GM10248 (cell line): ENCODE data around the gene AOPEP.

Source experiments
- CTCF ChIA-PET: fragments of 300-600 bp; sonication (Branson Sonifier 250); formaldehyde crosslinking; extraction: SDS; loops from one replicate; lab custom pipeline; 2021; ENCODE audit warnings: antibody characterized with exemption; lab: Yijun Ruan, JAX
- POLR2A ChIA-PET: fragments of 350-650 bp; sonication (Branson Sonifier 250); formaldehyde crosslinking; extraction: SDS; loops from one replicate; lab custom pipeline; 2020; ENCODE audit warnings: antibody characterized with exemption; lab: Yijun Ruan, JAX
- DNase-seq: peaks from one replicate; pipeline ENCODE4 v3.0.0; 2012; ENCODE audit errors: extremely low spot score
- TF ChIP-seq, protein P1 (sequence below): IDR thresholded peaks from 2 replicates; pipeline ENCODE4 v1.5.1; 2012; ENCODE audit warnings: mild to moderate bottlenecking, low read depth; ENCODE audit errors: extremely low read depth, missing control alignments, control extremely low read depth

Gene AOPEP

DNA sequence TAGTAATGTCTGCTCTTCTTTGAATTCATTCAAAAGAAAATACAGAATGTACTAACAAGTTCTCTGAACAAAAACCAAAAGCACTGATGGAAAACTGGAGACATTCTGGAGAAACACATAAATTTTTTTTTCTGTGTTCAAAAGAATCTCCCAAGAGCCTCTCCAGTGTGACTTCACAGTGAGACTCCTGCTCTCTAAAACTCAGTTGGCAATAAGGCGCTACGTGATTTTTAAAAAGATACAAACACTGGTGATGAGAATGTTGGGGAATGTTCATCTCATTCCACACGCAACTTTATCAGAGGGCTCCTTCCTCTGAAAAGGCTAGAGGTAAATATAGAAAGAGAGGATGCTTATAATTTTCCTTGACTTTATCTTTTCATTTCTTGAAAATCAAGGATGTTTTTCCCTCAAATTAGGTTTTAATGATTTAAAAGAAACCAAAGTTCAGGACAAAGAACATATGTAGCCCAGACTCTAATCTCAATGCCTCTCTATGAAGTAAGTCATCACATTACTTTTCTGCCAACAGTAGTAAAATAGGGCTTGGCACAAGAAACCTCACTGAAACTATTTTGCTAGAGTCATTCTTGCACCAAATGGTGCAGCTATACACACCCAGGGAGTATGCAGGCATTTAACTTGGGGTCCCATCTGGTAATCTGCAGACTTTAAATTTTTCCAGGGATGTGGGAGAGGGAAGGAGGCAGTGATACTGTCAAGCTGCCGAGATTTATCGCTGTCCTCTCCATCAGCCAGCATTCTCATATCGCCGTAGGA is 12.9 kb upstream of the AOPEP start:
- ChIA-PET CTCF (no interaction called here), POLR2A (no interaction called here)
- TF ChIP-seq, protein P1, sequence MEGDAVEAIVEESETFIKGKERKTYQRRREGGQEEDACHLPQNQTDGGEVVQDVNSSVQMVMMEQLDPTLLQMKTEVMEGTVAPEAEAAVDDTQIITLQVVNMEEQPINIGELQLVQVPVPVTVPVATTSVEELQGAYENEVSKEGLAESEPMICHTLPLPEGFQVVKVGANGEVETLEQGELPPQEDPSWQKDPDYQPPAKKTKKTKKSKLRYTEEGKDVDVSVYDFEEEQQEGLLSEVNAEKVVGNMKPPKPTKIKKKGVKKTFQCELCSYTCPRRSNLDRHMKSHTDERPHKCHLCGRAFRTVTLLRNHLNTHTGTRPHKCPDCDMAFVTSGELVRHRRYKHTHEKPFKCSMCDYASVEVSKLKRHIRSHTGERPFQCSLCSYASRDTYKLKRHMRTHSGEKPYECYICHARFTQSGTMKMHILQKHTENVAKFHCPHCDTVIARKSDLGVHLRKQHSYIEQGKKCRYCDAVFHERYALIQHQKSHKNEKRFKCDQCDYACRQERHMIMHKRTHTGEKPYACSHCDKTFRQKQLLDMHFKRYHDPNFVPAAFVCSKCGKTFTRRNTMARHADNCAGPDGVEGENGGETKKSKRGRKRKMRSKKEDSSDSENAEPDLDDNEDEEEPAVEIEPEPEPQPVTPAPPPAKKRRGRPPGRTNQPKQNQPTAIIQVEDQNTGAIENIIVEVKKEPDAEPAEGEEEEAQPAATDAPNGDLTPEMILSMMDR, result no peak

DNA sequence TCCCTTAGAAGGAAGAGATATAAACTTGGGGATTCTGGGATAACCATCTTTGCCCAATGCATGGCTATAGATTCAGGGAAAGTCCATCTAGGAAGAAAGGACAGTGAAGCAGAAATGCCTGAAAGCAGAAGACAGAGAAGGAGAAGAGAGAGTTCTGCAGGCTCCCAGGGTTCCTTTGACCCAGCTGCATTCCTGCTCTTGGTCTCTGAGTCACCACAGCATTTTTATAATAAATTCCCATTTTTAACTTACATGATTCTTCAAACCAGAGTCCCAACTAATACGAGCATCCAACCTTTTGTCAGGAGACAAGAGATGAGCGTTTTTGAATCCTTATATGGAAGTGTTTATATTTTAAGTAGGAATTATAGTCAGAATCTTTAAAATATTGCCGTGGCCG is 12.0 kb upstream of the AOPEP start:
- DNase-seq, result no peak
- TF ChIP-seq, protein P1, result no peak
- POLR2A ChIA-PET, result no interaction called here
- CTCF ChIA-PET, result no interaction called here

More for the DNA sequence above, 12.9 kb upstream of the AOPEP start:
- no peak for DNase-seq

DNA sequence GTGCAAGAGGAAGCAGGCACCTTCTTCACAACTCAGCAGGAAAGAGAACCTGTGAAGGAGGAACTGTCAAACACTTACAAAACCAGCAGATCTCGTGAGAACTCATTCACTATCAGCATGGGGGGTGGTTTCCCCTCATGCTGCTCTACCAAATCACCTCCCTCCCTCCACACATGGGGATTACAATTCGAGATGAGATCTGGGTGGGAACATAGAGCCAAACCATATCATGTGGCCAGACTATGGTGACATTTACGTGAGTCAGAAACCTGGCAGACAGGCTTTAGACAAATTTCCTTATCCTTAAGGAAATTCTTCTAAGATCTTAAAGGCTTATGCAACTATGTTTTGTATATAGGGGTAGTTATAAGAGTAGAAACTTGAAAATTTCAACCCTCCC is 8.7 kb upstream of the AOPEP start:
- TF ChIP-seq, protein P1, result no peak
- ChIA-PET POLR2A (no interaction called here), CTCF (interaction anchor here (2.5 kb wide), 1 partner anchor 409 kb away, joined by 5 read pairs; no protein-coding TSS in a partner anchor)
- DNase-seq, result no peak

DNA sequence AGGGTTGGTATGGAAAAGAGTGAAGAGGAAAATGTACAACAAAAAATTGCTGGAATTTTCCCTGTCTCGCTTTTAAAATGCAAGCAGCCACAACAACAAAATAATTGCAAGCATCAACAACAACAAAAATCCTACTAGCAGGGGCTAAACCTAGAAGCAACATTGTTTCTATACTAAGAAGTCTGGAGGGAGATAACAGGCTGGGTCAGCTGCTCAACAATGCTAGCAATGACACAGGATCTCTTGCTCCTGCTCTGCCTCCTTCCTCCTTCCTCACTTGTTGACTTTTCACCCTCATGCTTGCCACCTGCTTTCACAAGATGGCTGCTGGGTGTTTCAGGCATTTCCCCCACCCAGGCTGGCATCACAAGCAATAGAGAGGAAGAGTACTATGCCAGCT is 7.6 kb upstream of the AOPEP start:
- DNase-seq, result no peak
- CTCF ChIA-PET, result interaction anchor here (1.5 kb wide), 1 partner anchor 38 kb away, joined by 5 read pairs; no protein-coding TSS in a partner anchor
- POLR2A ChIA-PET, result no interaction called here
- TF ChIP-seq, protein P1, result no peak

DNA sequence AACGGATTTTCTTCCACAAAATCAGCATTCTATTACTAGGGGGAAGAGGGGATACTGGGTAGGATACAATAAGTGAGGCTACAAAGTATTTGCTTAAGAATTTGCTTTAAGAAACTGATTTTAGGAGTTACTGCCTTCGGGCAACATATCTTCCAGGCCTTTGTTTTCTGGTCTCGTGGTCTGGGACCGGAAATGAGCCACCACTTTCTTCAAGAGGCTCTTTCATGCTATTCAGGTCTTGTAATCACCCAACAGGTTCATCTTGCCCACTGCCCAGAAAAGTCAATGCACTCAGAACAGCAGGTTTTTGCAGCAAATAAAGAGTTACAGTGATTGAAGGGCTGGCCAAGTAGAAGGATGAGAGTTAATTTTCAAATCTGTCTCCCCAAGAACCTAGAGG is 6.6 kb upstream of the AOPEP start:
- TF ChIP-seq, protein P1, result no peak
- ChIA-PET CTCF (interaction anchor here (1.5 kb wide), 1 partner anchor 39 kb away, joined by 5 read pairs; no protein-coding TSS in a partner anchor), POLR2A (no interaction called here)
- no peak for DNase-seq

DNA sequence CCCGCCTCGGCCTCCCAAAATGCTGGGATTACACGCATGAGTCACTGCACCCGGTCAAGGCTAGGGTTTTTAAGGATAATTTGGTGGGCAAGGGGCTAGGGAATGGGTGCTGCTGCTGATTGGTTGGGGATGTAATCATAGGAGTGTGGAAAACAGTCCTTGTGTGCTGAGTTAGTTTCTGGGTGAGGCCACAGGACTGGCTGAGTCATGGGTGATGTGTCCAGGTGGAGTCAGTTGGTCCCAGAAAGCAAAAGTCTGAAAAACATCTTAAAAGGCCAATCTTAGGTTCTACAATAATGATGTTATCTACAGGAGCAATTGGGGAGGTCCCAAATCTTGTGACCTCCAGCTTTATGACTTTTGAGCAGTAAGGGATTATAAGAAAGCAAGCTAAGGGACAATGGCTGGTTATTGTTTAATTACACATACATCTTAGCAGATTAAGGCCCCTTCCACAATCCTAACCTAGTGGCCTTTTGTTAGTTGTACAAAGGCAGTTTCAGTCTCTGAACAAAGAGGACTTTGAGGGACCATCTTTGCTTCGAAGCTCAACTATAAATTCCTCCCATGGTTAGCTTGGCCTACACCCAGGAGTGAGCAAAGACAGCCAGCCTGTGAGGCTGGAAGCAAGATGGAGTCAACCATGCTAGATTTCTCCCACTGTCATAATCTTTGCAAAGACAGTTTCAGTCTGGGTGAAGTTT is 5.5 kb upstream of the AOPEP start:
- POLR2A ChIA-PET, result no interaction called here
- TF ChIP-seq, protein P1, result no peak
- no peak for DNase-seq
- CTCF ChIA-PET, result interaction anchor here (0.9 to 1.7 kb wide), 3 partner anchors 16 to 62 kb away, joined by 3 to 6 read pairs (median 6); no protein-coding TSS in a partner anchor
